Gastroesophageal sphincter (tissue), 4 donors: ENCODE measurements around the gene SIGLEC10. TPM values are rescaled to one million over a fixed set of nuclear protein-coding genes. Genes with fewer than 3 reads are reported as not detected.

Experiments
- ATAC-seq: fragments of 150-250 bp; one replicate; pipeline ENCODE4 v1.9.1; 2016; ENCODE audit warnings: mild to moderate bottlenecking, moderate library complexity
- H3K27ac ChIP-seq, 4 donors: fragments of 200-600 bp; sonication (generic) in 3 of 4; 1 replicate in 3 of 4; 2 replicates in 1 of 4; pipeline ENCODE4 v1.5.1; 2016 to 2019
- H3K27me3 ChIP-seq: fragments of 200-600 bp; sonication (generic); one replicate; pipeline ENCODE4 v1.5.1; 2019
- H3K36me3 ChIP-seq, 2 donors: fragments of 200-600 bp; sonication (generic); one replicate each; pipeline ENCODE4 v1.5.1; 2019; ENCODE audit warnings: control low read depth in 1 of 2
- H3K4me1 ChIP-seq, 3 donors: fragments of 200-600 bp; sonication (generic); 1 replicate in 2 of 3; 2 replicates in 1 of 3; pipeline ENCODE4 v1.5.1; 2016 to 2019; ENCODE audit warnings: control low read depth in 2 of 3
- H3K4me3 ChIP-seq, 2 donors: fragments of 200-600 bp; sonication (generic); one replicate each; pipeline ENCODE4 v1.5.1; 2019; ENCODE audit warnings: mild to moderate bottlenecking in 1 of 2, moderate library complexity in 1 of 2
- H3K9me3 ChIP-seq, 3 donors: fragments of 200-600 bp; sonication (generic); one replicate each; pipeline ENCODE4 v1.5.1; 2017 to 2019; ENCODE audit warnings: control low read depth in 2 of 3
- EP300 ChIP-seq: sonication (generic); formaldehyde crosslinking; IDR thresholded peaks from one replicate; pipeline ENCODE4 v1.6.1; 2017; ENCODE audit warnings: antibody characterized with exemption, mild to moderate bottlenecking
- POLR2A ChIP-seq, 2 donors: fragments of 450-650 bp; IDR thresholded peaks; one replicate each; pipeline ENCODE4 v1.6.1; 2017; ENCODE audit warnings: antibody characterized with exemption in 2 of 2, mild to moderate bottlenecking in 2 of 2, moderate library complexity in 1 of 2
- POLR2AphosphoS5 ChIP-seq: sonication (generic); formaldehyde crosslinking; IDR thresholded peaks from one replicate; pipeline ENCODE4 v1.6.1; 2017; ENCODE audit warnings: antibody characterized with exemption
- WGBS, 2 donors: methylation state at CpG; one replicate each; pipeline ENCODE4 v1.1.5; 2018; ENCODE audit warnings: low coverage in 1 of 2; 5-methylcytosine and 5-hydroxymethylcytosine counted together
- total RNA-seq, 4 donors: library from RNA; depleted of rRNA; stranded (reverse); fragments of >200 nt; gene quantifications; one replicate each; pipeline ENCODE4 v1.1.0, GENCODE V29; 2016
- TF ChIP-seq, protein P1 (sequence below), 4 experiments: fragments of 200-600 bp in 2 of 4; fragments of 450-650 bp in 2 of 4; sonication (generic) in 1 of 4; IDR thresholded peaks; one replicate each; pipeline ENCODE4 v1.5.1; 2017 to 2019; ENCODE audit warnings: antibody characterized with exemption in 4 of 4, mild to moderate bottlenecking in 2 of 4, moderate library complexity in 2 of 4

SIGLEC10 gene
- total RNA-seq, 4 donors from 2014 or later = 1.1 to 6.9 (median 3.2) TPM

DNA sequence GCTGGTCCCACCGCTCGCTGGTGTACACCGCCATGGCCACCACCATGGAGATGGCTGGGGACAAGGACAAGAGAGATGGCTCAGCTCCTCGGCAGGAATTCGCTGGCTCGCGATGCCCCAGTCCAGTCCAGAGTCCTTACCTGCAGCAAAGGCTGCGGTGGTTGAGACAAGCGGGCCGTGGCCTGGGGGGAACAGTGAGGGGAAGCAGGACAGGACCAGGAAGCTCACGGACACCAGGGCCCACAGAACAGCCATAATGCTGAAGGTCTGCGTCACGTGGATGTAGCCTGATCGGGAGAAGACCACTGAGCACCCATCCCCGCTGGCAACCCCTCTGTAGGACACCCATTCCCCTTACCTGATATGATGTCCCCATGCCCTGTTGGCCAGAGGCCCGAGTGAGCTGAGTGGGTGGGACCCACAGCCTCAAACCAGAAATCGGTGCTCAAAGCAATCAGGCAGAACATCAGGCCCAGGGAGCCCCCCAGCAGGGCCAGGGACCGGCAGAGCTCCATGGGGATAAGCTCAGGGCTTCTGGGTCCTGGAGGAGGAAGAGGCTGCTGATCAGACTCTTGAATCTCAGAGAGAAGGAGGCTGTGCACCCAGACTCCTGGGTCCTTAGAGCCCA is 45.3 kb downstream of the SIGLEC10 start:
- Histone ChIP-seq H3K4me1 (peaks cover 0 to 9% (median 5%) of the 10 kb centered on the region in 3 donors), H3K9me3 (no peaks in the 10 kb centered on the region), H3K36me3 (no peaks in the 10 kb centered on the region), H3K4me3 (no peak overlapping the region), H3K27ac (no peak overlapping the region), H3K27me3 (no peaks in the 10 kb centered on the region)
- no peak for TF ChIP-seq POLR2A (IDR thresholded peaks at IDR 0.05)
- ATAC-seq = no peak
- no CpG with 5 or more reads among the region's 18 CpGs for WGBS, 2 donors

GRCh38 chr19:51371186-51371690 is 46.2 kb downstream of the SIGLEC10 start:
- peaks cover 0 to 9% (median 5%) of the 10 kb centered on the region in 3 donors for H3K4me1 ChIP-seq
- H3K9me3 ChIP-seq = no peaks in the 10 kb centered on the region
- no peaks in the 10 kb centered on the region for H3K36me3 ChIP-seq
- H3K27me3 ChIP-seq = no peaks in the 10 kb centered on the region
- no peak overlapping the region for H3K27ac ChIP-seq
- TF ChIP-seq EP300 = no peak
- no peak for TF ChIP-seq POLR2A (IDR thresholded peaks at IDR 0.05)
- TF ChIP-seq, protein P1, sequence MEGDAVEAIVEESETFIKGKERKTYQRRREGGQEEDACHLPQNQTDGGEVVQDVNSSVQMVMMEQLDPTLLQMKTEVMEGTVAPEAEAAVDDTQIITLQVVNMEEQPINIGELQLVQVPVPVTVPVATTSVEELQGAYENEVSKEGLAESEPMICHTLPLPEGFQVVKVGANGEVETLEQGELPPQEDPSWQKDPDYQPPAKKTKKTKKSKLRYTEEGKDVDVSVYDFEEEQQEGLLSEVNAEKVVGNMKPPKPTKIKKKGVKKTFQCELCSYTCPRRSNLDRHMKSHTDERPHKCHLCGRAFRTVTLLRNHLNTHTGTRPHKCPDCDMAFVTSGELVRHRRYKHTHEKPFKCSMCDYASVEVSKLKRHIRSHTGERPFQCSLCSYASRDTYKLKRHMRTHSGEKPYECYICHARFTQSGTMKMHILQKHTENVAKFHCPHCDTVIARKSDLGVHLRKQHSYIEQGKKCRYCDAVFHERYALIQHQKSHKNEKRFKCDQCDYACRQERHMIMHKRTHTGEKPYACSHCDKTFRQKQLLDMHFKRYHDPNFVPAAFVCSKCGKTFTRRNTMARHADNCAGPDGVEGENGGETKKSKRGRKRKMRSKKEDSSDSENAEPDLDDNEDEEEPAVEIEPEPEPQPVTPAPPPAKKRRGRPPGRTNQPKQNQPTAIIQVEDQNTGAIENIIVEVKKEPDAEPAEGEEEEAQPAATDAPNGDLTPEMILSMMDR (IDR thresholded peaks at IDR 0.05) = no peak
- no peak for TF ChIP-seq POLR2AphosphoS5
- ATAC-seq = no peak
- no peak overlapping the region for H3K4me3 ChIP-seq
- 60 to 100% methylated on average over 2 to 7 of the region's 8 CpGs for WGBS, 2 donors

GRCh38 chr19:51370230-51370629 is 47.2 kb downstream of the SIGLEC10 start:
- TF ChIP-seq, protein P1 (IDR thresholded peaks at IDR 0.05) = no peak
- TF ChIP-seq EP300 (no peak), POLR2A (IDR thresholded peaks at IDR 0.05) (no peak), POLR2AphosphoS5 (no peak)
- no peaks in the 10 kb centered on the region for H3K27me3 ChIP-seq
- H3K4me1 ChIP-seq = peaks cover 0 to 15% (median 8%) of the 10 kb centered on the region in 3 donors
- no peak for ATAC-seq
- H3K4me3 ChIP-seq = no peak overlapping the region
- WGBS, 2 donors = 58 to 62% methylated on average over 3 to 4 of the region's 4 CpGs
- H3K27ac ChIP-seq = no peak overlapping the region
- no peaks in the 10 kb centered on the region for H3K9me3 ChIP-seq
- no peaks in the 10 kb centered on the region for H3K36me3 ChIP-seq

- ATAC-seq = no peak
- no peaks in the 10 kb centered on the region for H3K36me3 ChIP-seq
- H3K4me1 ChIP-seq = peaks cover 0 to 31% (median 18%) of the 10 kb centered on the region in 3 donors
- WGBS, 2 donors = 89 to 92% methylated on average over 6 to 8 of the region's 23 CpGs
- TF ChIP-seq EP300 (no peak), POLR2AphosphoS5 (no peak), POLR2A (IDR thresholded peaks at IDR 0.05) (no peak)
- TF ChIP-seq, protein P1 (IDR thresholded peaks at IDR 0.05) = no peak
- no peaks in the 10 kb centered on the region for H3K27me3 ChIP-seq
- peak within 1 kb of the TSS; percentile 7 to 98 (median 98) for H3K27ac ChIP-seq
- no peaks in the 10 kb centered on the region for H3K9me3 ChIP-seq
- H3K4me3 ChIP-seq = peak within 1 kb of the TSS; percentile 40 to 74
These were observed 48.8 kb downstream of the SIGLEC10 start, which contains the start of gene CLDND2 for GRCh38 chr19:51368366-51369282. TSS of gene CLDND2 (minus strand) at chr19:51369003. CDS start at chr19:51368577, 426 bp downstream.
